MM.1S (cell line): ENCODE data around the gene EXOC1.

Source experiments
- CTCF ChIP-seq: fragments of 300-600 bp; sonication (generic); IDR thresholded peaks from 2 replicates; pipeline ENCODE4 v1.5.1; 2016; ENCODE audit warnings: antibody characterized with exemption, low read length, mixed read lengths
- EZH2 ChIP-seq: fragments of 300-600 bp; sonication (generic); optimal IDR thresholded peaks from 2 replicates; pipeline ENCODE3; 2017; ENCODE audit warnings: low read depth, mild to moderate bottlenecking, antibody characterized with exemption, low read length, mixed read lengths

GRCh38 chr4:55822329-55822728, 31.1 kb upstream of the EXOC1 start:
- TF ChIP-seq CTCF (no peak), EZH2 (no peak)
